ENCODE measurements around the gene DCUN1D3. TPM values are rescaled to one million over a fixed set of nuclear protein-coding genes. Genes with fewer than 3 reads are reported as not detected.

DCUN1D3 gene
- total RNA-seq, 1 experiment from 2014 or later = 16.1 TPM

GRCh38 chr16:20897253-20897897, 2.8 kb downstream of the DCUN1D3 start:
- H3K9ac ChIP-seq (ENCODE audit: extremely low read depth, insufficient read length, low read length) = no peak overlapping the region
- peaks cover 17% of the 10 kb centered on the region; the same call in 1 of the 2 replicates for H3K79me2 ChIP-seq (ENCODE audit: insufficient read depth, low read length)
- no peak overlapping the region for H3K14ac ChIP-seq (ENCODE audit: insufficient read depth, low read length)
- H3K4ac ChIP-seq (ENCODE audit: low read depth, low read length) = no peak overlapping the region
- H4K20me1 ChIP-seq (ENCODE audit: control insufficient read depth, insufficient read depth, insufficient read length) = no peaks in the 10 kb centered on the region
- H4K5ac ChIP-seq (ENCODE audit: insufficient read length, low read depth, low read length) = no peak overlapping the region
- Mint-ChIP-seq H3K36me3 (ENCODE audit: insufficient read depth in 1 of 3, low read depth in 3 of 3) (peaks cover 9 to 30% (median 14%) of the 10 kb centered on the region in 3 experiments; a peak in 6 of 7 replicates), H3K4me1 (peaks cover 27 to 32% of the 10 kb centered on the region in 2 experiments), H3K4me3 (peak overlapping the region in 1 of 2 experiments; percentile 17; a peak in 1 of 5 replicates), H3K27ac (peak overlapping the region in 1 of 3 experiments; percentile 46; a peak in 1 of 7 replicates), H3K9me3 (no peaks in the 10 kb centered on the region; a peak in 1 of 5 replicates), H3K27me3 (ENCODE audit: low read depth) (no peaks in the 10 kb centered on the region)
- no CpG with 5 or more reads among the region's 4 CpGs for WGBS (ENCODE audit: extremely low coverage, insufficient read length, low lambda C conversion rate)
- DNase-seq = no peak
- TF ChIP-seq, protein P1, sequence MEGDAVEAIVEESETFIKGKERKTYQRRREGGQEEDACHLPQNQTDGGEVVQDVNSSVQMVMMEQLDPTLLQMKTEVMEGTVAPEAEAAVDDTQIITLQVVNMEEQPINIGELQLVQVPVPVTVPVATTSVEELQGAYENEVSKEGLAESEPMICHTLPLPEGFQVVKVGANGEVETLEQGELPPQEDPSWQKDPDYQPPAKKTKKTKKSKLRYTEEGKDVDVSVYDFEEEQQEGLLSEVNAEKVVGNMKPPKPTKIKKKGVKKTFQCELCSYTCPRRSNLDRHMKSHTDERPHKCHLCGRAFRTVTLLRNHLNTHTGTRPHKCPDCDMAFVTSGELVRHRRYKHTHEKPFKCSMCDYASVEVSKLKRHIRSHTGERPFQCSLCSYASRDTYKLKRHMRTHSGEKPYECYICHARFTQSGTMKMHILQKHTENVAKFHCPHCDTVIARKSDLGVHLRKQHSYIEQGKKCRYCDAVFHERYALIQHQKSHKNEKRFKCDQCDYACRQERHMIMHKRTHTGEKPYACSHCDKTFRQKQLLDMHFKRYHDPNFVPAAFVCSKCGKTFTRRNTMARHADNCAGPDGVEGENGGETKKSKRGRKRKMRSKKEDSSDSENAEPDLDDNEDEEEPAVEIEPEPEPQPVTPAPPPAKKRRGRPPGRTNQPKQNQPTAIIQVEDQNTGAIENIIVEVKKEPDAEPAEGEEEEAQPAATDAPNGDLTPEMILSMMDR (conservative IDR thresholded peaks at IDR 0.05) = no peak
- H2BK120ac ChIP-seq (ENCODE audit: low read depth, low read length, poor library complexity, severe bottlenecking) = no peak overlapping the region
- no peak overlapping the region for H3T11ph ChIP-seq (ENCODE audit: low read length)
- H2BK12ac ChIP-seq (ENCODE audit: insufficient read length, low read depth, low read length) = no peak overlapping the region
- H3K18ac ChIP-seq (ENCODE audit: insufficient read length, low read depth, low read length) = no peak overlapping the region
- no peak overlapping the region for H2AFZ ChIP-seq (ENCODE audit: low read length)
- H2BK5ac ChIP-seq (ENCODE audit: insufficient read length, low read length) = no peak overlapping the region
- no peak overlapping the region for H3K4me2 ChIP-seq (ENCODE audit: insufficient read depth, insufficient read length, low read length)
- H2BK15ac ChIP-seq (ENCODE audit: low read depth, low read length) = no peak overlapping the region
- no peak overlapping the region for H3K27ac ChIP-seq (ENCODE audit: insufficient read length, low read depth, low read length)
- peaks cover 5% of the 10 kb centered on the region for H3K79me1 ChIP-seq (ENCODE audit: insufficient read depth, low read depth, low read length, poor library complexity, severe bottlenecking)
- H3K27me3 ChIP-seq (ENCODE audit: insufficient read depth, low read length) = no peaks in the 10 kb centered on the region
- no peak overlapping the region for H2BK20ac ChIP-seq (ENCODE audit: low read depth, low read length, poor library complexity, severe bottlenecking)
- no peak overlapping the region for H2AK5ac ChIP-seq (ENCODE audit: insufficient read length, low read length)
- H4K91ac ChIP-seq (ENCODE audit: insufficient read length, low read depth, low read length) = no peak overlapping the region
- no peak overlapping the region for H3K23ac ChIP-seq (ENCODE audit: insufficient read length, low read depth, low read length)
- peaks cover 14% of the 10 kb centered on the region for H3K23me2 ChIP-seq (ENCODE audit: insufficient read length, low read depth, low read length, poor library complexity, severe bottlenecking)
- H4K8ac ChIP-seq (replicated peaks; ENCODE audit: insufficient read length, low read depth, low read length) = no peak overlapping the region
- no peaks in the 10 kb centered on the region for H3K4me1 ChIP-seq (ENCODE audit: insufficient read depth, low read length)
- H3K56ac ChIP-seq (ENCODE audit: insufficient read length, low read depth, low read length) = no peak overlapping the region
- H3K9me3 ChIP-seq (ENCODE audit: control insufficient read depth, low read depth, low read length) = no peaks in the 10 kb centered on the region
